ENCODE results near the gene GRID1.

Gene GRID1

GRCh38 chr10:85643171-85643844, 723.3 kb downstream of the GRID1 start:
- DNase-seq (ENCODE audit: low read depth in 2 of 3, low spot score in 2 of 3), result no peak

GRCh38 chr10:85642421-85643170, 724.0 kb downstream of the GRID1 start:
- DNase-seq (ENCODE audit: low read depth in 2 of 3, low spot score in 2 of 3), result no peak

- DNase-seq (ENCODE audit: low read depth in 2 of 3, low spot score in 2 of 3), result no peak
Observed at GRCh38 chr10:85642082-85642420, 724.5 kb downstream of the GRID1 start.

GRCh38 chr10:85641479-85642009, 725.1 kb downstream of the GRID1 start:
- DNase-seq (ENCODE audit: low read depth in 2 of 3, low spot score in 2 of 3), result no peak

GRCh38 chr10:85638797-85639196, 727.8 kb downstream of the GRID1 start:
- DNase-seq (ENCODE audit: low read depth in 2 of 3, low spot score in 2 of 3), result no peak

- no peak for DNase-seq (ENCODE audit: low read depth in 2 of 3, low spot score in 2 of 3)
Observed at GRCh38 chr10:85635650-85636049, 730.9 kb downstream of the GRID1 start.

- no peak for DNase-seq (ENCODE audit: low read depth in 2 of 3, low spot score in 2 of 3)
Observed at GRCh38 chr10:85624511-85624910, 742.1 kb downstream of the GRID1 start.

- DNase-seq (ENCODE audit: low read depth in 2 of 3, low spot score in 2 of 3), result no peak
Observed at GRCh38 chr10:85623758-85624157, 742.8 kb downstream of the GRID1 start.

GRCh38 chr10:85623342-85623741, 743.3 kb downstream of the GRID1 start:
- no peak for DNase-seq (ENCODE audit: low read depth in 2 of 3, low spot score in 2 of 3)

- DNase-seq (ENCODE audit: low read depth in 2 of 3, low spot score in 2 of 3), result no peak
Observed at GRCh38 chr10:85622425-85622824, 744.2 kb downstream of the GRID1 start.

- no peak for DNase-seq (ENCODE audit: low read depth in 2 of 3, low spot score in 2 of 3)
Observed at GRCh38 chr10:85621562-85621961, 745.0 kb downstream of the GRID1 start.

GRCh38 chr10:85620807-85621206, 745.8 kb downstream of the GRID1 start:
- DNase-seq (ENCODE audit: low read depth in 2 of 3, low spot score in 2 of 3), result no peak

GRCh38 chr10:85619832-85620231, 746.8 kb downstream of the GRID1 start:
- no peak for DNase-seq (ENCODE audit: low read depth in 2 of 3, low spot score in 2 of 3)

GRCh38 chr10:85618841-85619240, 747.8 kb downstream of the GRID1 start:
- DNase-seq (ENCODE audit: low read depth in 2 of 3, low spot score in 2 of 3), result no peak

GRCh38 chr10:85617751-85618546, 748.6 kb downstream of the GRID1 start:
- no peak for DNase-seq (ENCODE audit: low read depth in 2 of 3, low spot score in 2 of 3)

GRCh38 chr10:85615556-85615955, 751.0 kb downstream of the GRID1 start:
- DNase-seq (ENCODE audit: low read depth in 2 of 3, low spot score in 2 of 3), result no peak

- no peak for DNase-seq (ENCODE audit: low read depth in 2 of 3, low spot score in 2 of 3)
Observed at GRCh38 chr10:85614981-85615380, 751.6 kb downstream of the GRID1 start.

- DNase-seq (ENCODE audit: low read depth in 2 of 3, low spot score in 2 of 3), result no peak
Observed at GRCh38 chr10:85614566-85614965, 752.0 kb downstream of the GRID1 start.

- no peak for DNase-seq (ENCODE audit: low read depth in 2 of 3, low spot score in 2 of 3)
Observed at GRCh38 chr10:85613391-85613790, 753.2 kb downstream of the GRID1 start.

- DNase-seq (ENCODE audit: low read depth in 2 of 3, low spot score in 2 of 3), result no peak
Observed at GRCh38 chr10:85612833-85613232, 753.8 kb downstream of the GRID1 start.

- no peak for DNase-seq (ENCODE audit: low read depth in 2 of 3, low spot score in 2 of 3)
Observed at GRCh38 chr10:85612378-85612775, 754.2 kb downstream of the GRID1 start.
